Muscle of leg (tissue), 11 donors: Measurements from ENCODE around the gene TDRD6. TPM values are rescaled to one million over a fixed set of nuclear protein-coding genes. Genes with fewer than 3 reads are reported as not detected.
"Not testable (repeated sequence)": the region's sequence is repeated elsewhere in the genome, so short reads cannot be mapped to it uniquely, and the experiment has no call there.

Source experiments
- DNase-seq: peaks from one replicate; pipeline ENCODE4 v3.0.0; 2013
- H3K27ac ChIP-seq: one replicate; pipeline ENCODE4 v1.5.1; 2013; ENCODE audit warnings: mild to moderate bottlenecking, low read length, control low read depth
- H3K27me3 ChIP-seq: one replicate; pipeline ENCODE4 v1.6.1; 2013; ENCODE audit warnings: low read length; ENCODE audit not compliant: control insufficient read depth, insufficient read depth
- H3K36me3 ChIP-seq: one replicate; pipeline ENCODE4 v1.6.1; 2013; ENCODE audit warnings: low read length; ENCODE audit not compliant: control insufficient read depth, insufficient read depth
- H3K4me1 ChIP-seq: one replicate; pipeline ENCODE4 v1.6.1; 2013; ENCODE audit warnings: low read length; ENCODE audit not compliant: control insufficient read depth, insufficient read depth
- H3K4me3 ChIP-seq: one replicate; pipeline ENCODE4 v1.5.1; 2013; ENCODE audit warnings: low read length, control low read depth
- H3K9me3 ChIP-seq: replicated peaks from 2 replicates; pipeline ENCODE4 v1.6.1; 2013; ENCODE audit warnings: low read depth, low read length; ENCODE audit not compliant: control insufficient read depth
- whole genome bisulfite sequencing: methylation state at CpG from one replicate; pipeline ENCODE4 v1.1.5; 2013; ENCODE audit warnings: missing lambda C conversion rate; ENCODE audit not compliant: insufficient coverage; 5-methylcytosine and 5-hydroxymethylcytosine counted together
- polyA plus RNA-seq, 8 donors: library from polyadenylated mRNA; unstranded; fragments of 120-200 nt; gene quantifications; one replicate each; pipeline versions ENCODE4 v1.2.1 to v1.2.3, GENCODE V29; 2013; ENCODE audit warnings: inconsistent platforms in 1 of 8, low replicate concordance in 1 of 8; ENCODE audit not compliant: insufficient read length in 8 of 8, insufficient read depth in 1 of 8
- total RNA-seq: library from RNA; stranded (reverse); fragments of 120-200 nt; gene quantifications from one replicate; pipeline ENCODE4 v1.2.4, GENCODE V29; 2013

The TDRD6 gene
- total and polyA plus RNA-seq, 9 donors = 0.21 to 1.2 (median 0.36) TPM

- no peaks in the 10 kb centered on the region for H3K36me3 ChIP-seq
- no CpG with 5 or more reads among the region's 1 CpG for WGBS
- no peaks in the 10 kb centered on the region for H3K27me3 ChIP-seq
- no peaks in the 10 kb centered on the region for H3K9me3 ChIP-seq
- H3K4me1 ChIP-seq = peaks cover 2% of the 10 kb centered on the region
- no peak overlapping the region for H3K27ac ChIP-seq
- H3K4me3 ChIP-seq = no peak overlapping the region
- no peak for DNase-seq
These were observed 55.9 kb downstream of the TDRD6 start for GRCh38 chr6:46743425-46744158.

DNA sequence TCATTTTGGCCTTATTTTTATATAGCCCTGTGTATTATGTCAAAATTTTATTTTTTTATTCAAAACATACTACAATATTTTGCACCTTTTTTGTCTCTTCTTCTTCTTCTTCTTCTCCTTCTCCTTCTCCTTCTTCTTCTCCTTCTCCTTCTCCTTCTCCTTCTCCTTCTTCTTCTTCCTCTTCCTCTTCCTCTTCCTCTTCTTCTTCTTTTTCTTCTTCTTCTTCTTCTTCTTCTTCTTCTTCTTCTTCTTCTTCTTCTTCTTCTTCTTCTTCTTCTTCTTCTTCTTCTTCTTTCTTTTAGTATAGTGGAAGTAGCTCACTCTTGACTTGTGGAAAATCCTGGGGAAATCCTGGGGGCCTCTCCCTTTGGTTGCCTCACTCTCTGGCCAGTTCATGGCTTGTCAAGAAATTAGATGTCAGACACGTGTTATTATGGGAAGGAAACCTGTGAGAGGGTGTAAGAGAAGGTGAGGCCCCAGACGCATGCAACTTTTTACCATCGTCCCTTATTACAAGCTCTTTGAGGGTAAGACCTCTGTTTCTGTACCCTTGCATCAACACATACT is 56.6 kb downstream of the TDRD6 start:
- no CpG with 5 or more reads among the region's 3 CpGs for WGBS
- H3K9me3 ChIP-seq, DNase-seq, H3K4me1 ChIP-seq, H3K4me3 ChIP-seq, H3K36me3 ChIP-seq, H3K27me3 ChIP-seq, H3K27ac ChIP-seq: not testable (repeated sequence)

GRCh38 chr6:46745973-46746372 is 58.3 kb downstream of the TDRD6 start:
- peaks cover 6% of the 10 kb centered on the region for H3K4me1 ChIP-seq
- no peak overlapping the region for H3K4me3 ChIP-seq
- no peak overlapping the region for H3K27ac ChIP-seq
- no peaks in the 10 kb centered on the region for H3K9me3 ChIP-seq
- no peak for DNase-seq
- no CpG with 5 or more reads among the region's 2 CpGs for WGBS
- H3K27me3 ChIP-seq = no peaks in the 10 kb centered on the region
- no peaks in the 10 kb centered on the region for H3K36me3 ChIP-seq

DNA sequence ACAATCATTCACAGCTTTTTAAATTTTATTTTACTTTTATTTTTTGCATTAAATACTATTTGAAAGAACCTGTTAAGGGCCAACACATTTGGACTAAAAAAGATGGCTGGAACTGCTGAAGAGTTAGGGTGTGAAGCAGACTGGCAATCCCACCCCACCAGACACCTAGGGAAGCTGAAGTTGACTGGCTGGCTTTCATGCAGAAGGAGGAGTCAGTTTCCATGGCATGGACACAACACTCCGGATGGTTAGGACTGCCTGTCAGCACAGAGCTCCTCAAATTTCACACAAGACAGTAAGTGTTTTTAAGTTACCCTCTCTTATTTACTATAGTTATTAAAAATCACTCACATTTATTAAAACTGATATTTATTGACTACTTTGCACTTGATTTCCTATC is 59.0 kb downstream of the TDRD6 start, which contains the start of gene ANKRD66:
TSS of gene ANKRD66 (plus strand) at position 238 of the 400 bp plus-strand sequence. CDS start 5,016 bp downstream, outside the sequence.
- H3K27ac ChIP-seq = no peak within 1 kb of the TSS
- peak; percentile 54 for DNase-seq
- no peaks in the 10 kb centered on the region for H3K36me3 ChIP-seq
- H3K9me3 ChIP-seq = no peaks in the 10 kb centered on the region
- no peak within 1 kb of the TSS for H3K4me3 ChIP-seq
- H3K27me3 ChIP-seq = no peaks in the 10 kb centered on the region
- peaks cover 6% of the 10 kb centered on the region for H3K4me1 ChIP-seq
- no CpG with 5 or more reads among the region's 1 CpG for WGBS

DNA sequence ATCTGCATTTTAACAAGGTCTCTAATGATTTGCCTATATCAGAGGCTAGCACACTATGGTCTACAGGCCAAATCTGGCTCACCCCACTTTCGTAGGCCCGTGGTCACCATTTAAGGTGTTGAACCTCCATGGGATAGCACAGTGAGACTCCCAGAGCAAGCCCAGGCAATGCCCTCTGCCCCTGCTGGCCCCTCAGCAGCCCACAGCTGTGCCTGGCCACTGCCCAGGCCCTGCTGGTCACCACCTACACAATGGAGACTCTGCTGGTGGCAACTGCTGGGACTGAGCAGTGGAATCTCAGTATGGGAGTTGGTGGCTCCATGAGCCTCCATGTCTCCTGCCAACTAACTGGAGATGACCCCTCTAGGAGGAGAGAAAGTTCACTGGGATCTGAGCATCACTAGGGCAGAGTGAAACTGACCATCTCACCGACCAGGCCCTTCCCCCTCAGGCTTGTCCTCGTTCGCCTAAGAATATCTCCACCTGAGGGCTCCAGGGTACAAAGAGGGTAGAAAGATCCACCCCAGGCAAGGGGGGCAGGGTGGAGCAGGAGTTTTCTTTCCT is 61.3 kb downstream of the TDRD6 start:
- Histone ChIP-seq H3K9me3 (no peaks in the 10 kb centered on the region), H3K36me3 (no peaks in the 10 kb centered on the region), H3K4me1 (peaks cover 6% of the 10 kb centered on the region), H3K27ac (no peak overlapping the region), H3K4me3 (no peak overlapping the region), H3K27me3 (no peaks in the 10 kb centered on the region)
- 100% methylated on average over 2 of the region's 5 CpGs for WGBS
- DNase-seq = no peak

- WGBS = 80% methylated on average over 4 of the region's 5 CpGs
- Histone ChIP-seq H3K27me3 (no peaks in the 10 kb centered on the region), H3K4me1 (peaks cover 6% of the 10 kb centered on the region), H3K9me3 (no peaks in the 10 kb centered on the region), H3K36me3 (no peaks in the 10 kb centered on the region), H3K4me3 (no peak overlapping the region), H3K27ac (no peak overlapping the region)
- DNase-seq = no peak
These were observed 62.0 kb downstream of the TDRD6 start for GRCh38 chr6:46749731-46750130.

- Histone ChIP-seq H3K9me3 (no peaks in the 10 kb centered on the region), H3K36me3 (no peaks in the 10 kb centered on the region), H3K4me1 (peaks cover 7% of the 10 kb centered on the region), H3K27me3 (no peaks in the 10 kb centered on the region), H3K27ac (no peak overlapping the region), H3K4me3 (no peak overlapping the region)
- 58% methylated on average over 2 of the region's 3 CpGs for WGBS
- no peak for DNase-seq
These were observed 64.0 kb downstream of the TDRD6 start for GRCh38 chr6:46751658-46752057.

Other genes with a start within 250 kb of the TDRD6 start
- 2.2 TPM for gene RCAN2, start 196.4 kb upstream of the TDRD6 start, total RNA-seq
- 1 to 10 TPM; 2.7 to 8.2 (median 4.5) TPM for gene RCAN2, start 196.4 kb upstream of the TDRD6 start, polyA plus RNA-seq
- 2.9 TPM for gene CYP39A1, start 35.1 kb upstream of the TDRD6 start, total RNA-seq
- 1 to 10 TPM in 7 of 8 donors, under 1 TPM in 1; 0.90 to 3.1 (median 1.8) TPM for gene CYP39A1, start 35.1 kb upstream of the TDRD6 start, polyA plus RNA-seq
- gene SLC25A27, start 34.9 kb upstream of the TDRD6 start, total RNA-seq = 18.6 TPM
- 10 to 100 TPM in 7 of 8 donors, 1 to 10 TPM in 1; 8.6 to 29.0 (median 14.8) TPM for gene SLC25A27, start 34.9 kb upstream of the TDRD6 start, polyA plus RNA-seq
- gene PLA2G7, start 47.5 kb downstream of the TDRD6 start, total RNA-seq = 1.2 TPM
- gene PLA2G7, start 47.5 kb downstream of the TDRD6 start, polyA plus RNA-seq = 1 to 10 TPM in 6 of 8 donors, under 1 TPM in 2; 0.75 to 1.7 (median 1.2) TPM
- 0.66 TPM for gene ANKRD66, start 59.0 kb downstream of the TDRD6 start, total RNA-seq
- gene ANKRD66, start 59.0 kb downstream of the TDRD6 start, polyA plus RNA-seq = 1 to 10 TPM in 3 of 8 donors, under 1 TPM in 5; 0.31 to 2.3 (median 0.82) TPM
- gene MEP1A, start 105.5 kb downstream of the TDRD6 start, total RNA-seq = not detected
- 10 to 100 TPM in 1 of 8 donors, 1 to 10 TPM in 1, under 1 TPM in 4, not detected in 2; 0.04 to 24.9 (median 0.16) TPM for gene MEP1A, start 105.5 kb downstream of the TDRD6 start, polyA plus RNA-seq
- 28.5 TPM for gene ADGRF5, start 234.1 kb downstream of the TDRD6 start, total RNA-seq
- gene ADGRF5, start 234.1 kb downstream of the TDRD6 start, polyA plus RNA-seq = 10 to 100 TPM; 19.1 to 28.7 (median 24.9) TPM